Endothelial cell of umbilical vein (primary cell): Measurements from ENCODE around the gene HSFX3.

Experiments used
- EZH2 ChIP-seq: IDR thresholded peaks from 2 replicates; pipeline ENCODE4 v1.6.1; 2012; ENCODE audit warnings: borderline replicate concordance, low read depth, mild to moderate bottlenecking, moderate library complexity, low read length, inconsistent platforms; ENCODE audit not compliant: severe bottlenecking
- POLR2AphosphoS5 ChIP-seq: IDR thresholded peaks from 2 replicates; pipeline ENCODE4 v1.6.1; 2012; ENCODE audit warnings: low read depth, mild to moderate bottlenecking, control low read depth, low read length, moderate library complexity; ENCODE audit not compliant: insufficient read depth

DNA sequence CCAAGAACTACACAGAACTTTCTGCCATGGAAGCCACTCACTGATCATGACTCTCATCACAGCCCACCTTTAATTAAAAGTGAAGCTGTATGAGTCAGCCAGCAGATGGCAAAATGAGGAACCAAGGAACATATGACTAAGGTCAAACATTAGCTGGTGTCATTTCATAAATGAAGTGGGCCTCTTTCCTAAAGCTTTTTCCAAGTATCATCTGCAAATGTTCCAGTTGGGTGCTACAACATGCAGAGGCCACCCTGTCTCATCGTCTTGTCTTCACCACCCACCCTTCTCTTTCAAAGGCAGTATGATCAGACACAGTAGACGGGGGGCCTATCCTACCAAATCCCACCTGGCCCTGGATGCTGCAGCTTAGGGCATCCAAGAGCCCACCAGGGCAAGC lies 18.1 kb downstream of the HSFX3 start:
- TF ChIP-seq POLR2AphosphoS5 (no peak), EZH2 (no peak)
